Body of pancreas (tissue), 4 donors: ENCODE results near the gene DHX35. TPM values are rescaled to one million over a fixed set of nuclear protein-coding genes. Genes with fewer than 3 reads are reported as not detected.

Experiments
- ATAC-seq: fragments of 150-250 bp; one replicate; pipeline ENCODE4 v1.9.1; 2016
- DNase-seq, 4 donors: peaks; one replicate each; pipeline ENCODE4 v3.0.0-alpha.2; 2019
- H3K27ac ChIP-seq, 4 donors: fragments of 200-600 bp; sonication (generic); 1 replicate in 3 of 4; 2 replicates in 1 of 4; pipeline versions ENCODE4 v1.5.1 to v1.6.1; 2016 to 2019; ENCODE audit warnings: mild to moderate bottlenecking in 1 of 4, mixed read lengths in 1 of 4, moderate library complexity in 1 of 4
- H3K27me3 ChIP-seq, 2 donors: fragments of 200-600 bp; sonication (generic); one replicate each; pipeline ENCODE4 v1.6.0; 2016; ENCODE audit warnings: mild to moderate bottlenecking in 1 of 2
- H3K36me3 ChIP-seq, 2 donors: fragments of 200-600 bp; sonication (generic); replicated peaks in 1 of 2; 2 replicates each; pipeline ENCODE4 v1.5.1; 2016; ENCODE audit warnings: low read depth in 2 of 2; ENCODE audit not compliant: insufficient read depth in 1 of 2
- H3K4me1 ChIP-seq: fragments of 200-600 bp; sonication (generic); one replicate; pipeline ENCODE4 v1.6.0; 2016
- H3K4me3 ChIP-seq, 2 donors: fragments of 200-600 bp; sonication (generic); 1 replicate in 1 of 2; 2 replicates in 1 of 2; pipeline ENCODE4 v1.5.1; 2016 to 2019
- H3K9me3 ChIP-seq, 3 donors: fragments of 200-600 bp; sonication (generic); 1 replicate in 2 of 3; 2 replicates in 1 of 3; pipeline ENCODE4 v1.5.1; 2016
- CTCF ChIP-seq, 7 experiments: fragments of 450-650 bp in 4 of 7; fragments of 200-600 bp in 3 of 7; sonication (generic) in 3 of 7; IDR thresholded peaks; one replicate each; pipeline ENCODE4 v1.5.1; 2016 to 2019; ENCODE audit warnings: antibody characterized with exemption in 7 of 7
- POLR2A ChIP-seq, 3 donors: fragments of 450-650 bp; IDR thresholded peaks; one replicate each; pipeline ENCODE4 v1.6.1; 2016; ENCODE audit warnings: antibody characterized with exemption in 3 of 3, mild to moderate bottlenecking in 2 of 3
- WGBS, 2 donors: methylation state at CpG; one replicate each; pipeline ENCODE4 v1.1.5; 2017; 5-methylcytosine and 5-hydroxymethylcytosine counted together
- intact Hi-C: fragments of 100-400 bp; cut with DNase I; formaldehyde crosslinking; loops from one replicate; pipeline ENCODE4 v1.15.1; 2023
- total RNA-seq, 2 donors: library from RNA; depleted of rRNA; stranded (reverse); fragments of >200 nt; gene quantifications; one replicate each; pipeline ENCODE4 v1.1.0, GENCODE V29; 2016

The DHX35 gene
- total RNA-seq, 2 donors from 2014 or later: 6.9 to 7.3 TPM

DNA sequence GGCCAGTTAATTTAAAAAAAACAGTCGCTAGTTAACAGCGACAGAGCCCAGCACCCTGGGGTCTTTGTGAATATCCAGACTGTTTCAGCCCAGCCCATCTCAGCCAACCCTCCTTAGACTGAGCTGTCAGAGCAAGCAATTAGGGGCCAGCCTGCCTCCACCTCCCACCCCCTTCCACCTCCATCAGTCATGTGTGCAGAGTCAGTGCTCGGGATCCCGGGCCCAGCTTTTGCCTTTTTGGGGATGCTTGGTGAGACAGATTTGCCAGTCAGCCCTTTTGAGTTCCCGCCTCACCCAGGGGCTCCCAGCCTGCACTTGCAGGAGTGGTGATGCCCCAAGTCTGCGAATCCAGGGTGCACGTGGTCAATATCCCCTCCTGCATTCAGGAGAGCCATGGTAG, 42.5 kb upstream of the DHX35 start:
- H3K36me3 ChIP-seq: no peaks in the 10 kb centered on the region
- TF ChIP-seq POLR2A (IDR thresholded peaks at IDR 0.05) (no peak), CTCF (IDR thresholded peaks at IDR 0.05) (no peak)
- DNase-seq (no peak), ATAC-seq (no peak)
- H3K4me3 ChIP-seq: no peak overlapping the region
- no peaks in the 10 kb centered on the region for H3K27me3 ChIP-seq
- intact Hi-C loops: no loop called here
- no peaks in the 10 kb centered on the region for H3K9me3 ChIP-seq
- H3K27ac ChIP-seq: no peak overlapping the region
- H3K4me1 ChIP-seq: no peaks in the 10 kb centered on the region
- 51 to 61% methylated on average over 6 to 7 of the region's 7 CpGs for WGBS, 2 donors

DNA sequence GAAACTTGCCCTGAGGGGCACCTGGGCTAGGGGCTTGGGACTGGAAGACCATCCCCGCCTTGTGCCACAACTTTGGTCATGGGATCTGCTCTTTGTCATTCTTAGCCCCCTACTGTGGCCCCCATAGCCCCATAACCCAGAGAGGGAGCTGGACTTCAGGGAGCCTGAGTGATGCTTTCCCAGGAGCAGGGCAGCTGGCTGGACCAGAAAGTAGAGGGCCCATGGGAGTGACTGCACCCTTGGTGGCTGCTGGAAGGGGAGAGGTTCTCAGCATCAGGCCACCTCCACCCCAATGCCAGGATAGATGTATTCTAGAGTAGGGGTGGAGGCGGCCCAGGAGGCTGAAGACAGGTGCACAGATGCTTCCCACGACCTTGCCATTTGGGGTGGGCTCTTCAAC, 41.7 kb upstream of the DHX35 start:
- Histone ChIP-seq H3K27ac (no peak overlapping the region), H3K27me3 (no peaks in the 10 kb centered on the region), H3K9me3 (no peaks in the 10 kb centered on the region), H3K4me3 (no peak overlapping the region), H3K36me3 (no peaks in the 10 kb centered on the region), H3K4me1 (no peaks in the 10 kb centered on the region)
- no peak for ATAC-seq
- no peak for DNase-seq
- 51 to 60% methylated on average over 2 to 3 of the region's 3 CpGs for WGBS, 2 donors
- TF ChIP-seq CTCF (IDR thresholded peaks at IDR 0.05) (no peak), POLR2A (IDR thresholded peaks at IDR 0.05) (no peak)
- intact Hi-C loops: no loop called here

- Histone ChIP-seq H3K27ac (no peak overlapping the region), H3K27me3 (no peaks in the 10 kb centered on the region), H3K9me3 (no peaks in the 10 kb centered on the region), H3K36me3 (no peaks in the 10 kb centered on the region), H3K4me1 (no peaks in the 10 kb centered on the region), H3K4me3 (no peak overlapping the region)
- ATAC-seq (no peak), DNase-seq (no peak)
- 53 to 64% methylated on average over 5 to 9 of the region's 9 CpGs for WGBS, 2 donors
- TF ChIP-seq POLR2A (IDR thresholded peaks at IDR 0.05): no peak
- no peak for TF ChIP-seq CTCF (IDR thresholded peaks at IDR 0.05)
- intact Hi-C loops: no loop called here
These were observed 41.3 kb upstream of the DHX35 start for GRCh38 chr20:38920851-38921250.

GRCh38 chr20:38924718-38925117, 37.4 kb upstream of the DHX35 start:
- Histone ChIP-seq H3K4me1 (peaks cover 14% of the 10 kb centered on the region), H3K4me3 (no peak overlapping the region), H3K27ac (no peak overlapping the region), H3K27me3 (no peaks in the 10 kb centered on the region), H3K36me3 (no peaks in the 10 kb centered on the region), H3K9me3 (no peaks in the 10 kb centered on the region)
- DNase-seq (no peak), ATAC-seq (no peak)
- WGBS, 2 donors: 90 to 93% methylated on average over 2 of the region's 2 CpGs
- intact Hi-C loops: no loop called here
- TF ChIP-seq CTCF (IDR thresholded peaks at IDR 0.05) (no peak), POLR2A (IDR thresholded peaks at IDR 0.05) (no peak)

DNA sequence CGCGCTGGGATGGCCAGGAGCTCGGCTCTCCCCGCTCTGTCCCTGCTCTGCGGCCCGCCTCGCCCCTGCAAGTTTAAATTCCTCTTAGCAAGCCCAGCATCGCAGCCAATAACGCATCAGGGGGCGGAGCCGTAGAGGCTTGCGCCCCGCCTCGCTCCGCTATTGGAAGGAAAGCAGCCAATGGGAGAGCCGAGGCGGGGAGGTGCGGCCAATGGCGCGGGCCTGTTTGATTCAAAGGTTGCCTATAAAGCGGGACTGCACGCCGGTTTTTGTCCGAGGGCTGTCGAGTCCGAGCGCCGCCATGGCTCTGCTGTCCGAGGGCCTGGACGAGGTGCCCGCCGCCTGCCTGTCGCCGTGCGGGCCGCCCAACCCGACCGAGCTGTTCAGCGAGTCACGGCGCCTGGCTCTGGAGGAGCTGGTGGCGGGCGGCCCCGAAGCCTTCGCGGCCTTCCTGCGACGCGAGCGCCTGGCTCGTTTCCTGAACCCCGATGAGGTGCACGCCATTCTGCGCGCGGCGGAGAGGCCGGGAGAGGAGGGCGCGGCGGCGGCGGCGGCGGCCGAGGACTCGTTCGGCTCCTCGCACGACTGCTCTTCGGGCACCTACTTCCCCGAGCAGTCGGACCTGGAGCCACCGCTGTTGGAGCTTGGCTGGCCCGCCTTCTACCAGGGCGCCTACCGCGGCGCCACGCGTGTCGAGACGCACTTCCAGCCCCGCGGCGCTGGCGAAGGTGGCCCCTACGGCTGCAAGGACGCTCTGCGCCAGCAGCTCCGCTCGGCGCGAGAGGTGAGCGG, 35.8 kb upstream of the DHX35 start, which contains the start of gene FAM83D:
Gene FAM83D (plus strand): TSS at position 276 of the 792 bp plus-strand sequence. CDS start 26 bp downstream, at position 302.
- Histone ChIP-seq H3K36me3 (no peaks in the 10 kb centered on the region), H3K4me1 (peaks cover 14% of the 10 kb centered on the region), H3K27me3 (no peaks in the 10 kb centered on the region), H3K4me3 (peak within 1 kb of the TSS; percentile 13 to 41), H3K27ac (no peak within 1 kb of the TSS), H3K9me3 (no peaks in the 10 kb centered on the region)
- ATAC-seq (peak; percentile 97), DNase-seq (peak; percentile 90 to 94 (median 94))
- 0 to 1% methylated on average over 11 to 91 of the region's 95 CpGs for WGBS, 2 donors
- intact Hi-C loops: no loop called here
- TF ChIP-seq CTCF (IDR thresholded peaks at IDR 0.05): peak in 1 of 7 experiments; percentile 84
- peak; percentile 22 to 59 (median 49) for TF ChIP-seq POLR2A (IDR thresholded peaks at IDR 0.05)
